GM11168 (cell line): ENCODE measurements around the gene CORO7.

Experiments used
- in situ Hi-C: fragments of 300-500 bp; cut with MboI; formaldehyde crosslinking; loops from one replicate; pipeline ENCODE4 v1.12.0; 2022; ENCODE audit warnings: low sequenced_read_pairs; ENCODE audit not compliant: unreplicated experiment

The CORO7 gene

DNA sequence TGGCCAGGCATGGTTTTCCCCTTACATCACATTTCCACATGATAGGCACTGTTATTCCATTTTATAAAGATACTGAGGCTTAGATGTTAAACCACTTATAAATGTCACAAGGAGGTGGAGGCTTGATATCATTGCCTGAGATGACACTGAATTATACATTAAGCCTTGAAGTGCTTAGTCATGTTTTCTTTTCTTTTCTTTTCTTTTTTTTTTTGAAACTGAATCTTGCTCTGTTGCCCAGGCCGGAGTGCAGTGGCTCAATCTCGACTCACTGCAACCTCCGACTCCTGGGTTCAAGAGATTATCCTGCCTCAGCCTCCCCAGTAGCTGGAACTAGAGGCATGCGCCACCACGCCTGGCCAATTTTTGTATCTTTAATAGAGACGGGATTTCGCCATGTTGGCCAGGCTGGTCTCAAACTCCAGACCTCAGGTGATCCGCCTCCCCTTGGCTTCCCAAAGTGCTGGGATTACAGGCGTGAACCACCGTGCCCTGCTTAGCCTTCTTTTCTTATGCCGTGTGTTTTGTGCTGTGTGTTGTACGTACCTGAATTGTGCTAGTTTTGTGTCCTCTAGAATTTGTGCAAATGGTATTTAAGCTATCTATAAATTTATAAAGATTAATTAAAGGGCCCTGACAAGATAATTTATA, 10.5 kb upstream of the CORO7 start:
- in situ Hi-C loops, result no loop called here

GRCh38 chr16:4426021-4426684, 9.8 kb upstream of the CORO7 start:
- in situ Hi-C loops, result no loop called here

DNA sequence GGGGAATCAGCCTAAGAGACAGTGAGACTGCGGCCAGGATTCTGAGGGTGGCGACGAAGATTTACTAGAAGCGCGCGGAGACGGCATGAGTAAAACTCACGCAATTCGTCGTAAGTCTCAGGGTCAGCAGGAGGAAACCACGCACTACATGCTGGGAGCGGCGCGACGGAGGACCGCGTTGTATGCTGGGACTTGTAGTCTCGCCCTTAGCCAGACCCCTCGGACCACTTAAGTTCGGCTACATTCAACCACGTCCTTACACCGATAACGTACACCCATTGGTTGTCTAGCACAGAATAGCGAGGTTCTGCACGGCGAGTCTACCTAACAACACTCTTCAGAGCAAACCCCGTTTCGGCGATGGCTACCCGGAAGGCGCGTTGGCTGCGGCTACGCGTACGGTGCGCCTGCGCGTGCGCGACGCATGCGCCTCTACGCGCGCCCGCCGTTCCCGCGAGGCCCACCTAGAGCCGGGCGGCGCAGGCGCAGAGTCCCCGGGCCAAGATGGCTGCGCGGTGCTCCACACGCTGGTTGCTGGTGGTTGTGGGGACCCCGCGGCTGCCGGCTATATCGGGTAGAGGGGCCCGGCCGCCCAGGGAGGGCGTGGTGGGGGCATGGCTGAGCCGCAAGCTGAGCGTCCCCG, 9.1 kb upstream of the CORO7 start, which contains the start of gene DNAJA3:
TSS of gene DNAJA3 (plus strand) at position 491 of the 643 bp plus-strand sequence. CDS start at position 505, 14 bp downstream.
- in situ Hi-C loops, result no loop called here

GRCh38 chr16:4420505-4421105, 4.2 kb upstream of the CORO7 start:
- in situ Hi-C loops, result no loop called here

GRCh38 chr16:4419402-4419959, 3.1 kb upstream of the CORO7 start:
- in situ Hi-C loops, result no loop called here

- in situ Hi-C loops, result no loop called here
Observed at GRCh38 chr16:4415538-4416199, 727 bp downstream of the CORO7 start.

DNA sequence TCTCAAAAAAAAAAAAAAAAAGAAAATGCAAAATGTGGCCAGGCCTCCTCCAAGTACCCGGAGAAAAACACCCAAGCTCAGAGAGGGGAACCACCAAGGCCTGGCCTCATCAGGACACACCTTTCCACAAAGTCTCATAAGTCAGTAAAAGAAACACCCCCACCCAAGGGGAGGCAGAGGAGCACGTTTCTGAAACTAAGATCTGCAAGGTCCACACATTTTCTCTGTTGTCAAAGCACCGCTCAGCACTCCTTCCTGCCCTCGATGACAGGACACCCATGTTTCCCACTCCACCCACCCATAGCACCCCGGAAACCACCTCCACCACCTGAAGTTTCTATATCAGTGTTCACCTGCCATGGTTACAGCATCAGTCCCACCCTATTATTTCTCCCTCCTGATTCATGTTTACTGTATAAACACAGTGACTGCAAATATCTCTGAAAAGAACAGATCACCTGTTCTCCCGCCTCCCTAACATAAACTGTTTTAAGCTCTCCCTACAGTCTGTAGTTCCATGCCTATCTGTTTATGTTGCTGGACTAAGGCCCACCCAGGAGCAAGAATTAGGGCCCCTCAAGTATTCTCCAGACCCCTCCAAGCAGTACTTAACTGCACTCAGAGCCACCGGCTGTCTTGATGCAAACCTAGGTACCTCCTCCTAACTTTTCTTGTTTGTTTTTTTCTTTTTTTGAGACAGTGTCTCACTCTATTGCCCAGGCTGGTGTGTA, 2.0 kb downstream of the CORO7 start:
- in situ Hi-C loops, result no loop called here

- in situ Hi-C loops, result no loop called here
Observed at GRCh38 chr16:4412854-4413253, 3.5 kb downstream of the CORO7 start.

- in situ Hi-C loops, result no loop called here
Observed at GRCh38 chr16:4412159-4412558, 4.2 kb downstream of the CORO7 start.

DNA sequence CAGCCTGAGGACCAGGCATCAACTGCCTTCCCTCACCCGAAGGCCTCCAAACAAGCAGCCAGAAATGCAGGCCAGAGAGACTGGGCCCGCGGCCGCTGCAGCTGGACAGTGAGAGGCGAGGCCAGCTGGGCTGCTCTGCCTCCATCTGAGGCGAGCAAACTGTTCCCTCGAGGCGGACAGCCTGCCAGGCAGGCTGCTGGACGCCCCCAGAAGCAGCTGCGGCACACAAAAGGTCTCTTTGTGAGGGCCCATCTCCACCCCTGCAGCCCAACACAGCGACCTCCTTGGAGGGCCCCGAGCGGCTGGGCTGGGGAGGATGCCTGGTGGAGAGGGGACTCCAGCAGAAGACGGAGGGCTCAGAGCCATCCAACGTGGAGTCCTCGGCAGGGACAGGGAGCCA, 4.7 kb downstream of the CORO7 start:
- in situ Hi-C loops, result no loop called here

GRCh38 chr16:4410335-4411075, 5.9 kb downstream of the CORO7 start:
- in situ Hi-C loops, result no loop called here

DNA sequence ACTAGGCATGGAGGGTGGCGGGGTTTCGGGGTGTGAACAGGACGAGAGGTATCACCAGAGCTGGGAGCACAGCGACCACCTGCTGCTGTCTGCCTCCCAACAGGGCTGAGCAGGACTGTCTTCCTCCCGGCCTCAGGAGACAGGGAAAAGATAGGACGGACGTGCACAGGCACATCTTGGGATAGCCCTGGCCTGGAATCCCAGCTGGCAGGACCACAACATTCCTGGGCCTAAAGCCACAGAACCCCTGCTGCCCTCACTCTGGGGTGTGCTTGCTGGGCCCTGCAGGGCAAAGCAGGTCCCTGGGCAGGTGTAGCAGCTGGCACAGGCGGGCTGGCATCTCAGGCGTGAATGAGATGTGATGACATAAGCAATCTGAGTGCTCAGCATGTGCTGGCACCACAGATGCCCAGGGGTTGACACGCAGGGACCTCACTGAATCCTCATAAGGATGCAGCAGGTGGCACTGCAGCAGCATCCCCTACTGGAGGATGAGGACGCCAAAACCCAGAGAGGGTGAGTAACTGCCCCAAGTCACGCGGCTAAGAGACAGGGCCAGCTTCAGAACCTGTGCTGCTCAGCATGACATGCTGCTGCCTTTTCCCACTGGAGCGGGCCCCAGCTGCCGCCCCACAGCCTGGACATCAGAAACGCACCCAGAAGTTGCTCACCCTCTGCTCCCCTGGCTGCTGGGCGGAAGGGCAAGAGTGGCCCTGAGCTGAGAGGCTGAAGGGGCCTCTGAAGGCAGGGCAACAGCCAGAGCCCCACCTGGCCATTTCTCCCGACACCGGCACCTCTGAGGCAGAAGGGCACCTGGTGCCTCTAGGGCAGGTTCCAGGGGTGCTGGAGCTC, 7.1 kb downstream of the CORO7 start:
- in situ Hi-C loops, result no loop called here

GRCh38 chr16:4408323-4408690, 8.1 kb downstream of the CORO7 start:
- in situ Hi-C loops, result no loop called here

GRCh38 chr16:4407543-4408322, 8.7 kb downstream of the CORO7 start:
- in situ Hi-C loops, result no loop called here

DNA sequence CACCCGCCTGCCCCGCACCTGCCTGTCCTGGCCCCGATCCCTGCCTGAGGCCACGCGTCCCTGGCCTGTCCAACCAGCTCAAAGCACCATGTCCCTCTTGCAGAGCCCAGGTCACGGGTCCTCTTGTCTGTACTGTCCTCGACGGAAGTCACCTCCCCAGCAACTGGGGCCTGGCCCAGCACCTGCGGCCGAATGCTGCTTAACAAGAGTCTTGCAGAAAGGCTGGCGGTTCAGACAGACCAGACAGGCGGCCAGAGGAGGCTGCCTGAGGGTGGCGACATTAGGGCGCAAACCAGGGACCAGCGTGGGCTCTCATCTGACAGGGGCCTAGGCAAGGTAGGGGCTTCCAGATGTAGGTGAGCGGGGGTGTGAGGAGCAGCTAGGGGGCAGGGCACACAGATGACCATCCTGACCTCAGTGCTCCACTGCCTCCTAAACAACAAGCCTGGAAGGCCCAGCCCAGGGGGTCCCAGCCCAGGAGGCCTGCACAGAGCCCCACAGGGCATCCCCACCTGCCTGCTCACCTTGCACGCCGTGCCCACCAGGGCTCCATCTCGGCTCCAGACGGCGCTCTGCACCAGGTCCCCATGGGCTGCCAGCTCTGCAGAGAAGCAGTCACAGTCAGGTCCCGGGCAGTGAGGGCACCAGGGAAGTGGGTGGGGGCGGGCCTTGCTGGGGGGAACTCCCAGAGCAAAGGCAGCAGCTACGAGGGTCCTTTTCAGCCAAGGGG, 11.3 kb downstream of the CORO7 start:
- in situ Hi-C loops, result no loop called here

- in situ Hi-C loops, result no loop called here
Observed at GRCh38 chr16:4404247-4404966, 12.0 kb downstream of the CORO7 start.
